ENCODE data around the gene ALOX5.

ALOX5 gene

DNA sequence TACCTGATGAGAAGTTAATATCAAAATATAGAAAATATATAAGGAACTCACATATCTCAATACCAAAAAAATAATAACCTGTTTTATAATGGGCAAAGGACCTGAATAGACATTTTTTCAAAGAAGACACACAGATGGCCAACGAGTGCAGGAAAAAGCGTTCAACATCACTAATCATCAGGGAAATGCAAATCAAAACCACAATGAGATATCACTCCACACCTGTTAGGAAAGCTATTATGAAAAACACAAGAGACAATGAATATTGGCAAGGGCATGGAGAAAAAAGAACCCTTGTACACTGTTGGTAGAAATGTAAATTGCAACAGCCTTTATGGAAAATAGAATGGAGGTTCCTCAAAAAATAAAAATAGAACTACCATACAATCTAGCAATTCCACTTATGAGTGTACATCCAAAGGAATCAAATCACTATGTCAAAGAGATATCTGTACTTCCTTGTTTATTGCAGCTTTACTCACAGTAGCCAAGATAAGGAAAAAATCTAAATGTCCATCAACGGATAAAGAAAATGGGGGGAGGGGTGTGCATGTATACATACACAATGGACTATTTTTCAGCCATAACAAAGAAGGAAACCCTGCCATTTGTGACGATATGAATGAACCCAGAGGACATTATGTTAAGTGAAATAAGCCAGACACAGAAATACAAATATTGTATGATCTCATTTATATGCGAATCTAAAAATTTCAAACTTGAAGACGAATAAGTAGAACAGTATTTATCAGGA, 3.6 kb upstream of the ALOX5 start:
- no peak overlapping the region for H3K27ac ChIP-seq (ENCODE audit: low read length, poor library complexity, severe bottlenecking)
- H3K27me3 ChIP-seq (ENCODE audit: control insufficient read depth in 1 of 2, insufficient read depth in 1 of 2, low read length in 2 of 2) = peaks cover 28 to 45% of the 10 kb centered on the region in 2 experiments
- H3K79me1 ChIP-seq (replicated peaks; ENCODE audit: low read length, poor library complexity, severe bottlenecking) = no peaks in the 10 kb centered on the region
- peaks cover 20% of the 10 kb centered on the region for H3K4me1 ChIP-seq (ENCODE audit: control insufficient read depth, insufficient read depth, low read depth, low read length)
- H3K4me3 ChIP-seq (ENCODE audit: insufficient read depth in 1 of 2, low read depth in 1 of 2, low read length in 2 of 2) = no peak overlapping the region
- no peak overlapping the region for H3K14ac ChIP-seq (ENCODE audit: low read length in 2 of 2)
- no peak overlapping the region for H2AK5ac ChIP-seq (ENCODE audit: low read length, severe bottlenecking)
- no peak overlapping the region for H3K4ac ChIP-seq (ENCODE audit: low read depth in 1 of 2, low read length in 2 of 2)
- no peak for DNase-seq
- H3K18ac ChIP-seq (ENCODE audit: low read depth in 1 of 2, low read length in 2 of 2) = no peak overlapping the region
- WGBS = 90% methylated on average over 4 of the region's 6 CpGs
- H2BK12ac ChIP-seq (ENCODE audit: low read length in 2 of 2) = no peak overlapping the region
- H2BK120ac ChIP-seq (ENCODE audit: low read depth, low read length) = no peak overlapping the region
- no peaks in the 10 kb centered on the region for H3K9me3 ChIP-seq (ENCODE audit: control insufficient read depth, low read length)
- no peak overlapping the region for H2AFZ ChIP-seq (ENCODE audit: low read depth, low read length)
- no peak overlapping the region for H3K23ac ChIP-seq (ENCODE audit: low read length in 2 of 2)
- no peak overlapping the region for H3K9ac ChIP-seq (ENCODE audit: low read length)
- no peaks in the 10 kb centered on the region for H3K36me3 ChIP-seq (ENCODE audit: control insufficient read depth in 1 of 2, insufficient read depth in 2 of 2, low read depth in 1 of 2, low read length in 2 of 2)
- no peak overlapping the region for H4K8ac ChIP-seq (ENCODE audit: low read length)
- H3K4me2 ChIP-seq (ENCODE audit: low read length, poor library complexity, severe bottlenecking) = no peak overlapping the region
- H4K91ac ChIP-seq (ENCODE audit: low read length) = no peak overlapping the region
- H2BK15ac ChIP-seq (ENCODE audit: low read depth, poor library complexity, severe bottlenecking) = no peak overlapping the region
- H2BK5ac ChIP-seq (ENCODE audit: low read depth, low read length, poor library complexity, severe bottlenecking) = no peak overlapping the region

DNA sequence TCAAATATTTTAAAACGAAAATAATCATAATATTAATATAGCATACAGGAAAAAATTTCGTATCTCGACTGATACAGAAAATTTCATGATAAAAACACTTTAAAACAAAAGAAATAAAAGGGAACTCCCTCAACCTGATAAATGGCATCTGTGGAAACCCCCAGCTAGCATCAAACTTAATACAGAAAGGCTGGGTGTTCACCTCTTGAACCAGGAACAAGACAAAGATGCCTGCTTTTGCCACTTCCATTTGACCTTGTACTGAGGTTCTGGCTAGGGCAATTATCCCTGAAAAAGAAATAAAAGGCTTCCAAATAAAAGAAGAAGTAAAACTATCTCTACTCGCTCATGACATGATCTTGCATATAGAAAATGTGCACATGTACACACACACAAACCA, 2.5 kb upstream of the ALOX5 start:
- no peak for DNase-seq
- H3K4me2 ChIP-seq (ENCODE audit: low read length, poor library complexity, severe bottlenecking) = no peak overlapping the region
- no peak overlapping the region for H2BK15ac ChIP-seq (ENCODE audit: low read depth, poor library complexity, severe bottlenecking)
- no peak overlapping the region for H3K14ac ChIP-seq (ENCODE audit: low read length in 2 of 2)
- H2BK120ac ChIP-seq (ENCODE audit: low read depth, low read length) = no peak overlapping the region
- no peak overlapping the region for H4K8ac ChIP-seq (ENCODE audit: low read length)
- H3K27me3 ChIP-seq (ENCODE audit: control insufficient read depth in 1 of 2, insufficient read depth in 1 of 2, low read length in 2 of 2) = peaks cover 36 to 55% of the 10 kb centered on the region in 2 experiments
- no peaks in the 10 kb centered on the region for H3K36me3 ChIP-seq (ENCODE audit: control insufficient read depth in 1 of 2, insufficient read depth in 2 of 2, low read depth in 1 of 2, low read length in 2 of 2)
- H3K4ac ChIP-seq (ENCODE audit: low read depth in 1 of 2, low read length in 2 of 2) = no peak overlapping the region
- H2BK12ac ChIP-seq (ENCODE audit: low read length in 2 of 2) = no peak overlapping the region
- H3K27ac ChIP-seq (ENCODE audit: low read length, poor library complexity, severe bottlenecking) = no peak overlapping the region
- H3K18ac ChIP-seq (ENCODE audit: low read depth in 1 of 2, low read length in 2 of 2) = no peak overlapping the region
- H3K79me1 ChIP-seq (replicated peaks; ENCODE audit: low read length, poor library complexity, severe bottlenecking) = no peaks in the 10 kb centered on the region
- no peak overlapping the region for H2AFZ ChIP-seq (ENCODE audit: low read depth, low read length)
- H3K9ac ChIP-seq (ENCODE audit: low read length) = no peak overlapping the region
- no peak overlapping the region for H2BK5ac ChIP-seq (ENCODE audit: low read depth, low read length, poor library complexity, severe bottlenecking)
- WGBS = 70% methylated on average over 3 of the region's 4 CpGs
- peaks cover 20% of the 10 kb centered on the region for H3K4me1 ChIP-seq (ENCODE audit: control insufficient read depth, insufficient read depth, low read depth, low read length)
- H3K23ac ChIP-seq (ENCODE audit: low read length in 2 of 2) = no peak overlapping the region
- no peak overlapping the region for H2AK5ac ChIP-seq (ENCODE audit: low read length, severe bottlenecking)
- no peak overlapping the region for H3K4me3 ChIP-seq (ENCODE audit: insufficient read depth in 1 of 2, low read depth in 1 of 2, low read length in 2 of 2)
- no peaks in the 10 kb centered on the region for H3K9me3 ChIP-seq (ENCODE audit: control insufficient read depth, low read length)
- no peak overlapping the region for H4K91ac ChIP-seq (ENCODE audit: low read length)

DNA sequence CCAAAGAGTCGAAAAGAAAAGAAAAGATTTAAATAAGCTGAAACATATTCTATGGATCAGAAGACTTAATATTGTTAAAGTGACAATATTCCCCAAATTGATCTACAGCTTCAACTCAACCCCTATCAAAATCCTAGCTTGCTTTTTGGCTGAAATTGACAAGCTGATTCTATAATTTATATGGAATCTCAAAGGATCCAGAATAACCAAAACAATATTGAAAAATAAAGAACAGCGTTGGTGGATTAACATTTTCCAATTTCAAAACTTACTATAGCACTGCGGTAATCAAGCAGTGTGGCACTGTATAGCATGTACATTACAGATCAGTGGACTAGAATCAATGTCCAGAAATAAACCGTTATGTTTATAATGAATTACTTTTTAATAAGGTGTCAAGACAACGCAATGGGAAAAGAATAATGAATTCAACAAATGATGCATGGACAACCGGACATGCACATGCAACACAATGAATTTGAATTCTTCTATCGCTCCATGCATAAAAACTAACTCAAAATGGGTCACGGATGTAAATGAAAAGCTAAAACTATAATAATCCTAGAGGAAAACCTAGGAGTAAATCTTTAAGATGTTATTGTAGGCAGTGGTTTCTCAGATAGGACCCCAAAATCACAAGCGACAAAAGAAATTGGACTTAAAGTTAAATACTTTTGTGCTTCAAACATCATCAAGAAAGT, 1.6 kb upstream of the ALOX5 start:
- Histone ChIP-seq H3K18ac (ENCODE audit: low read depth in 1 of 2, low read length in 2 of 2) (no peak overlapping the region), H2BK120ac (ENCODE audit: low read depth, low read length) (no peak overlapping the region), H3K9ac (ENCODE audit: low read length) (no peak overlapping the region), H3K4me3 (ENCODE audit: insufficient read depth in 1 of 2, low read depth in 1 of 2, low read length in 2 of 2) (no peak overlapping the region), H3K27ac (ENCODE audit: low read length, poor library complexity, severe bottlenecking) (no peak overlapping the region), H2BK12ac (ENCODE audit: low read length in 2 of 2) (no peak overlapping the region), H3K4me2 (ENCODE audit: low read length, poor library complexity, severe bottlenecking) (no peak overlapping the region), H3K14ac (ENCODE audit: low read length in 2 of 2) (no peak overlapping the region), H4K91ac (ENCODE audit: low read length) (no peak overlapping the region), H2AK5ac (ENCODE audit: low read length, severe bottlenecking) (no peak overlapping the region), H3K4me1 (ENCODE audit: control insufficient read depth, insufficient read depth, low read depth, low read length) (peaks cover 20% of the 10 kb centered on the region), H3K27me3 (ENCODE audit: control insufficient read depth in 1 of 2, insufficient read depth in 1 of 2, low read length in 2 of 2) (peaks cover 39 to 63% of the 10 kb centered on the region in 2 experiments), H3K9me3 (ENCODE audit: control insufficient read depth, low read length) (no peaks in the 10 kb centered on the region), H3K23ac (ENCODE audit: low read length in 2 of 2) (no peak overlapping the region), H3K79me1 (replicated peaks; ENCODE audit: low read length, poor library complexity, severe bottlenecking) (no peaks in the 10 kb centered on the region), H2BK5ac (ENCODE audit: low read depth, low read length, poor library complexity, severe bottlenecking) (no peak overlapping the region), H3K4ac (ENCODE audit: low read depth in 1 of 2, low read length in 2 of 2) (no peak overlapping the region), H2BK15ac (ENCODE audit: low read depth, poor library complexity, severe bottlenecking) (no peak overlapping the region), H2AFZ (ENCODE audit: low read depth, low read length) (no peak overlapping the region), H4K8ac (ENCODE audit: low read length) (no peak overlapping the region), H3K36me3 (ENCODE audit: control insufficient read depth in 1 of 2, insufficient read depth in 2 of 2, low read depth in 1 of 2, low read length in 2 of 2) (no peaks in the 10 kb centered on the region)
- no peak for DNase-seq
- 96% methylated on average over 4 of the region's 9 CpGs for WGBS

DNA sequence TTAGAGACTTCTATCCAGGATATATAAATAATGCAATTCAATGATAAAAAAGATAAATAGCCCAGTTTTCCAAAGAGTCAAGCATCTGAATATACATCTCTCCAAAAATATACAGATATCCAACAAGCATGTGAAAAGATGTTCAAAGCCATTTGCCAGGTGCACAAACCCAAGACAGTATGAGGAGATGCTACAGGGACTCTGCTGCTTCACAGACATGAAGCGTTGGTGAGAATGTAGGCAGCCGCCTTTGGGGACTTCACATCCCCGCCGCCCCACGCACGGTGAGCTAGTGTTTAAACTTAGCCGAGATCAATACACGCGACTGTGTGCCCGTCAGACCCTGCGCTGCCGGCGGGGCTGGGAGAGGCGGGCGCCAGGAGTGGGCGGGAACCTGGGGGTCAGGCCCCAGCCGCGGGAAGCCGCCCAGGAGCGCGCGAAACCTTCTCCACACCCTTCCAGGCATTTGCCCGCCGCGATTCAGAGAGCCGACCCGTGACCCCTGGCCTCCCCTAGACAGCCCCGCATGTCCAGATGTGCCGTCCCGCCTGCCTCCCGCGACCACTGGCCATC, 927 bp upstream of the ALOX5 start:
- Histone ChIP-seq H3K27me3 (ENCODE audit: control insufficient read depth in 1 of 2, insufficient read depth in 1 of 2, low read length in 2 of 2) (peaks cover 42 to 70% of the 10 kb centered on the region in 2 experiments), H3K36me3 (ENCODE audit: control insufficient read depth in 1 of 2, insufficient read depth in 2 of 2, low read depth in 1 of 2, low read length in 2 of 2) (no peaks in the 10 kb centered on the region), H2AK5ac (ENCODE audit: low read length, severe bottlenecking) (no peak overlapping the region), H3K4ac (ENCODE audit: low read depth in 1 of 2, low read length in 2 of 2) (no peak overlapping the region), H2BK12ac (ENCODE audit: low read length in 2 of 2) (no peak overlapping the region), H2AFZ (ENCODE audit: low read depth, low read length) (no peak overlapping the region), H2BK120ac (ENCODE audit: low read depth, low read length) (no peak overlapping the region), H3K79me1 (replicated peaks; ENCODE audit: low read length, poor library complexity, severe bottlenecking) (no peaks in the 10 kb centered on the region), H3K9ac (ENCODE audit: low read length) (no peak overlapping the region), H3K23ac (ENCODE audit: low read length in 2 of 2) (no peak overlapping the region), H3K14ac (ENCODE audit: low read length in 2 of 2) (no peak overlapping the region), H3K4me1 (ENCODE audit: control insufficient read depth, insufficient read depth, low read depth, low read length) (peaks cover 20% of the 10 kb centered on the region), H2BK5ac (ENCODE audit: low read depth, low read length, poor library complexity, severe bottlenecking) (no peak overlapping the region), H4K8ac (ENCODE audit: low read length) (no peak overlapping the region), H3K27ac (ENCODE audit: low read length, poor library complexity, severe bottlenecking) (no peak overlapping the region), H3K4me2 (ENCODE audit: low read length, poor library complexity, severe bottlenecking) (no peak overlapping the region), H3K9me3 (ENCODE audit: control insufficient read depth, low read length) (no peaks in the 10 kb centered on the region), H3K18ac (ENCODE audit: low read depth in 1 of 2, low read length in 2 of 2) (no peak overlapping the region), H3K4me3 (ENCODE audit: insufficient read depth in 1 of 2, low read depth in 1 of 2, low read length in 2 of 2) (no peak overlapping the region), H4K91ac (ENCODE audit: low read length) (no peak overlapping the region), H2BK15ac (ENCODE audit: low read depth, poor library complexity, severe bottlenecking) (no peak overlapping the region)
- 3% methylated on average over 23 of the region's 32 CpGs for WGBS
- no peak for DNase-seq

All from mesenchymal stem cell (in vitro differentiated cells and primary cell).